ENCODE data around the gene SLC27A5. TPM values are rescaled to one million over a fixed set of nuclear protein-coding genes. Genes with fewer than 3 reads are reported as not detected.
"Not testable (repeated sequence)": the region's sequence is repeated elsewhere in the genome, so short reads cannot be mapped to it uniquely, and the experiment has no call there.

Gene SLC27A5
- total RNA-seq, 1 experiment from 2014 or later: 17.1 TPM

GRCh38 chr19:58539169-58539559 lies 27.4 kb upstream of the SLC27A5 start:
- H4K91ac ChIP-seq (ENCODE audit: insufficient read length, low read depth, low read length); H2BK15ac ChIP-seq (ENCODE audit: low read depth, low read length); H2BK5ac ChIP-seq (ENCODE audit: insufficient read length, low read length); H3K23ac ChIP-seq (ENCODE audit: insufficient read length, low read depth, low read length); H2AFZ ChIP-seq (ENCODE audit: low read length); H3K79me1 ChIP-seq (ENCODE audit: insufficient read depth, low read depth, low read length, poor library complexity, severe bottlenecking); H3K27me3 ChIP-seq (ENCODE audit: insufficient read depth, low read length); H2BK20ac ChIP-seq (ENCODE audit: low read depth, low read length, poor library complexity, severe bottlenecking); H3K36me3 Mint-ChIP-seq (ENCODE audit: insufficient read depth in 1 of 3, low read depth in 3 of 3); H3K9ac ChIP-seq (ENCODE audit: extremely low read depth, insufficient read length, low read length); DNase-seq; H2BK12ac ChIP-seq (ENCODE audit: insufficient read length, low read depth, low read length); H4K5ac ChIP-seq (ENCODE audit: insufficient read length, low read depth, low read length); H3K9me3 ChIP-seq (ENCODE audit: control insufficient read depth, low read depth, low read length); H3K4ac ChIP-seq (ENCODE audit: low read depth, low read length); H3K14ac ChIP-seq (ENCODE audit: insufficient read depth, low read length); H3T11ph ChIP-seq (ENCODE audit: low read length); H4K8ac ChIP-seq (replicated peaks; ENCODE audit: insufficient read length, low read depth, low read length); H3K4me1 ChIP-seq (ENCODE audit: insufficient read depth, low read length); H3K23me2 ChIP-seq (ENCODE audit: insufficient read length, low read depth, low read length, poor library complexity, severe bottlenecking); H3K56ac ChIP-seq (ENCODE audit: insufficient read length, low read depth, low read length); H3K79me2 ChIP-seq (ENCODE audit: insufficient read depth, low read length); H4K20me1 ChIP-seq (ENCODE audit: control insufficient read depth, insufficient read depth, insufficient read length); H3K9me3 Mint-ChIP-seq; H2BK120ac ChIP-seq (ENCODE audit: low read depth, low read length, poor library complexity, severe bottlenecking); H2AK5ac ChIP-seq (ENCODE audit: insufficient read length, low read length): not testable (repeated sequence)
- Histone ChIP-seq H3K27ac (ENCODE audit: insufficient read length, low read depth, low read length) (peak overlapping the region; percentile 38), H3K18ac (ENCODE audit: insufficient read length, low read depth, low read length) (peak overlapping the region; percentile 45), H3K4me2 (ENCODE audit: insufficient read depth, insufficient read length, low read length) (peak overlapping the region; percentile 39)
- H3K4me3 Mint-ChIP-seq: peak overlapping the region in 1 of 2 experiments; percentile 60; a peak in 2 of 5 replicates
- peaks cover 7 to 13% of the 10 kb centered on the region in 2 experiments for H3K4me1 Mint-ChIP-seq
- H3K27ac Mint-ChIP-seq: peak overlapping the region in 1 of 3 experiments; percentile 89; a peak in 3 of 7 replicates
- peaks cover 38% of the 10 kb centered on the region for H3K27me3 Mint-ChIP-seq (ENCODE audit: low read depth)
